Measurements from ENCODE around the gene TMEM208. TPM values are rescaled to one million over a fixed set of nuclear protein-coding genes. Genes with fewer than 3 reads are reported as not detected.

TMEM208 gene
- total RNA-seq, 1 experiment from 2014 or later: 43.3 TPM

GRCh38 chr16:67191411-67191994 is 35.4 kb upstream of the TMEM208 start:
- DNase-seq (ENCODE audit: low read depth): no peak

GRCh38 chr16:67191995-67192681 is 34.8 kb upstream of the TMEM208 start, which contains the start of gene E2F4:
E2F4 (plus strand) TSS chr16:67192155; CDS start chr16:67192228, 73 bp downstream.
- peak; percentile 87 for DNase-seq (ENCODE audit: low read depth)

- no peak for DNase-seq (ENCODE audit: low read depth)
Observed at GRCh38 chr16:67192781-67193361, 34.1 kb upstream of the TMEM208 start.

- no peak for DNase-seq (ENCODE audit: low read depth)
Observed at GRCh38 chr16:67193536-67193935, 33.4 kb upstream of the TMEM208 start.

- DNase-seq (ENCODE audit: low read depth): no peak
Observed at GRCh38 chr16:67194260-67194659, 32.7 kb upstream of the TMEM208 start.

GRCh38 chr16:67195676-67196075 is 31.3 kb upstream of the TMEM208 start:
- DNase-seq (ENCODE audit: low read depth): no peak

- DNase-seq (ENCODE audit: low read depth): no peak
Observed at GRCh38 chr16:67196881-67197280, 30.0 kb upstream of the TMEM208 start.

- no peak for DNase-seq (ENCODE audit: low read depth)
Observed at GRCh38 chr16:67197704-67198103, 29.2 kb upstream of the TMEM208 start.

GRCh38 chr16:67198238-67198734 is 28.6 kb upstream of the TMEM208 start:
- DNase-seq (ENCODE audit: low read depth): peak; percentile 50

- DNase-seq (ENCODE audit: low read depth): no peak
Observed at GRCh38 chr16:67199011-67199807, 27.7 kb upstream of the TMEM208 start, which contains the start of gene ELMO3. ELMO3 (plus strand) TSS chr16:67199131; CDS start chr16:67199327, 196 bp downstream.

- DNase-seq (ENCODE audit: low read depth): no peak
Observed at GRCh38 chr16:67199808-67200198, 27.1 kb upstream of the TMEM208 start.

- DNase-seq (ENCODE audit: low read depth): no peak
Observed at GRCh38 chr16:67200491-67200890, 26.4 kb upstream of the TMEM208 start.

GRCh38 chr16:67201411-67202345 is 25.3 kb upstream of the TMEM208 start:
- DNase-seq (ENCODE audit: low read depth): no peak

- no peak for DNase-seq (ENCODE audit: low read depth)
Observed at GRCh38 chr16:67202426-67202825, 24.5 kb upstream of the TMEM208 start.

- DNase-seq (ENCODE audit: low read depth): no peak
Observed at GRCh38 chr16:67202956-67203493, 23.9 kb upstream of the TMEM208 start.

- no peak for DNase-seq (ENCODE audit: low read depth)
Observed at GRCh38 chr16:67204076-67204475, 22.9 kb upstream of the TMEM208 start.

GRCh38 chr16:67206129-67206837 is 20.6 kb upstream of the TMEM208 start:
- DNase-seq (ENCODE audit: low read depth): no peak

- DNase-seq (ENCODE audit: low read depth): no peak
Observed at GRCh38 chr16:67206838-67207248, 20.1 kb upstream of the TMEM208 start.

- peak; percentile 63 for DNase-seq (ENCODE audit: low read depth)
Observed at GRCh38 chr16:67207249-67208091, 19.5 kb upstream of the TMEM208 start.
